ENCODE results near the gene EIF4E2.
A peak's percentile ranks its signal among the peaks of the same experiment; 100 is the strongest.

EIF4E2 gene

DNA sequence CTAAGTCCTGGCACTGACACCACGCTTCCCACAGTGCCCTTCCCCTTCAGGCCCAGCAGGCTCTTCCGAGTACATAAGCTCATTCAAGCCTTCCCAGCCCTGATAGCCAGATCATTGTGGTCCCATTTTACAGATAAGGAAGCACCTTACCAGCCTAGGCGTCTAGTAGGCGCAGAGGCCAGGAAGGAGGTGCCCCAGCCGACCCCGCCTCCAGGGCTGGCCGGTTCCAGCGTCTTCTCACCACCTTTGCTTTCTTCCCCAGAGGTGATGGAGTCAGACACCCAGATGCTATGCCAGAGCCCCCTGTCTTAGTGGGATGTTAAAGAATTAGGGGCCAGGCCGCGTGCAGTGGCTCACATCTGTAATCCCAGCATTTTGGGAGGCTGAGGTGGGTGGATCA is 54.0 kb downstream of the EIF4E2 start:
- no peak for DNase-seq

DNA sequence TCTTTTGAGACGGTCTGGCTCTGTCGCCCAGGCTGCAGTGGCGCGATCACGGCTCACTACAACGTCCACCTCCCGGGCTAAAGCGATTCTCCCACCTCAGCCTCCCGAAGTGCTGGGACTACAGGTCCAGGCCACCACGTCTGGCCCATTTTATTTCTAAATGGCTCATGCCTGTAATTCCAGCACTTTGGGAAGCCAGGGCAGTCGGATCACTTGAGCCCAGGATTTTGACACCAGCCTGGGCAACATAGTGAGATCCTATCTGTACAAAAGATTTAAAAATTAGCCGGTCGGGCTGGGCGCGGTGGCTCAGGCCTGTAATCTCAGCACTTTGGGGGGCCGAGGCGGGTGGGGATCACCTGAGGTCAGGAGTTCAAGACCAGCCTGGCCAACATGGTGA is 56.5 kb downstream of the EIF4E2 start:
- no peak for DNase-seq

DNA sequence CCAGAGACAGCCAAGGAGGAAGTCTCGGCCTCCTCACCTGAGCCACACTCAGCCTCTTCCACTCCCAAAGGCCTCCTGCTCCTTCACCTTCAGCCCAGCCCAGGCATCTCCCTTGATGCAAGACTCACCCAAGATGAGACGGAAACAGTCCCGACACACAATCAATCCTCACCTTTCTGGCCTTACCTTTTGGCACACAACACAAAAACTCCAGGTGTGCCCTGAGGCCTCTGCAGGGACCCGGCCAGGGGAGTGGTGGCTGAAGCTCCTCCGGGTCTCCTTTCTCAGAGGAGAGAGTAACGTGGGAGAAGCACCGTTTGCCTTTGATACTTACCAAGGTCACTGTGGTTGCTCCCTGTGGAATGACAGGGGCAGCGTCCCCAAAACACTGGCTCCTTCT is 59.1 kb downstream of the EIF4E2 start:
- DNase-seq, result no peak

DNA sequence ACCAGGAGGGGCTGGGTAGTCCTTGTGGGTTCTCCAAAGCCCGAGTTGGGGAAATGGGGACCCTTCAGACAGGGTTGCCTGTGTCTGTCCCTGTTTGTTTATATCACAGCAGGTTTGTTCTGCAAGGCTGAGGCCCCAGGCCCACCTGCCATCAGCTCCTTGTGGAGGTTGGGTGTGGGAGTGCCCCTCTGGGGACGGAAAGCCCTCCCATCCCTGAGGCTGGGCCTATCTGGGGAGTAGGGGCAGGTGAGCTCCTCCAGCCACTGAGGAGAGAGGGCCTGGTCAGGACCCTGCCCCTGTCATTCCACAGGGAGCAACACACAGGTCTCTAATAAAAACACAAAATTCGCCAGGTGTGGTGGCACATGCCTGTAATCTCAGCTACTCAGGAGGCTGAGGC is 59.6 kb downstream of the EIF4E2 start:
- no peak for DNase-seq

DNA sequence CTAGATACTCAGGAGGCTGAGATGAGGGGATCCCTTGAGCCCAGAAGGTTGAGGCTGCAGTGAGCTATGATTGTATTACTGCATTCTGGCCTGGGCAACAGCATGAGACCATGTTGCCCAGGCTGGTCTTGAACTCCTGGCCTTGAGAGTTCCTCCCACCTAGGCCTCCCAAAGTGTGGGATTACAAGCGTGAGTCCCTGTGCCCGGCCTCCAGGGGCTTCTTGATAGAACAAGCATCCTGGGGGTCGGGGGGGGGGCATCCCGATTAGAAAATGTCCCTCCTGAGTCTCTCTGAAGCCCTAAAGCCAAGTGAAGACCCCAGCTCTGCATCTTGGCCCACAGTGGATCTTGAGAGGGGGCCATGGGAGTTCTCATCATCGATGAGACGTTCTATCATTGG is 60.6 kb downstream of the EIF4E2 start:
- no peak for DNase-seq

DNA sequence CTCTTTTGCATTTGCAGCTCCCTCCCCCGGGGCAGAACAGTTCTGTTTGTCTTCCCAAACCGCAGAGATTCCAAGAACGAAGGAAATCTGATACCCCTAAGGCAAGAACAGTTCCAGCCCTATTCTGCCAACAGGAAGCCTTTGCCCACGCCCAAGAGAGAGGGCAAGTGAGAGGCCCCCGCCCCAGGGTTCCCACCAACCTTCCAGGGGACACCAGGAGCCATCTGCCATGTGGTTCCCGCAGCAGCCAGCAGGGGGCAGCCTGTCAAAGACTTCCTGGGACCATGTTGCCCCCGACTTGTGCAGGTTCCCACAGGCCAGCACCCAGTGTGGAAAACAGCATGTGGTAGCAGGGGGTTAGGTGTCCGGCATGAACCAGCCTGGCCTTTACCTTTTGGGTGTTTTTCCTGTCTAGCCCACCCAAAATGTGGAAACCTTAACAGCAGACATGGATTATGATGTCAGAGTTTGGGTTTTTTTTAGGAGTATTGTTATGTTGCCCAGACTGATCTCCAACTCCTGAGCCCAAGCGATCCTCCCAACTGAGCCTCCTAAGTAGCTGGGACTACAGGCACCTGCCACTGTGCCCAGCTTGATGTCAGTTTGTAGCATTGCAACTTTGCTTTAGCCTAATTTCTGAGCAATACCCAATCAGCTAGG is 61.2 kb downstream of the EIF4E2 start:
- DNase-seq, result peak; percentile 34 to 49

DNA sequence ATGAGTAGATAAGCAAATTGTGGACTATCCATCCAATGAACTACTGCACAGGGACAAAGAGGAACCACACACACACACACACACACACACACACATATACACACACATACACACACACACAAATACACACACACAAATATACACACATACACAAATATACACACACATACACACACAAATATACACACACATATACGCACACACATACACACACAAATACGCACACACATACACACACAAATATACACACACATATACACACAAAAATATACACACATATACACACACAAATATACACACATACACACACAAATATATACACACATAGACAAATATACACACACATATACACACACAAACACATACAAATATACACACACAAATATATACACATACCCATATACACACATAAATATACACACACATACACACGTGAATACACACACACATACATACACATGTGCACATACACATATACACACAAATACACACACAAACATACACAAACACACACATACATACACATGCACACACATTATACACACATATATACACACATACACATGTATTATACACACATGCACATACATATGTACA is 63.1 kb downstream of the EIF4E2 start:
- DNase-seq, result no peak

DNA sequence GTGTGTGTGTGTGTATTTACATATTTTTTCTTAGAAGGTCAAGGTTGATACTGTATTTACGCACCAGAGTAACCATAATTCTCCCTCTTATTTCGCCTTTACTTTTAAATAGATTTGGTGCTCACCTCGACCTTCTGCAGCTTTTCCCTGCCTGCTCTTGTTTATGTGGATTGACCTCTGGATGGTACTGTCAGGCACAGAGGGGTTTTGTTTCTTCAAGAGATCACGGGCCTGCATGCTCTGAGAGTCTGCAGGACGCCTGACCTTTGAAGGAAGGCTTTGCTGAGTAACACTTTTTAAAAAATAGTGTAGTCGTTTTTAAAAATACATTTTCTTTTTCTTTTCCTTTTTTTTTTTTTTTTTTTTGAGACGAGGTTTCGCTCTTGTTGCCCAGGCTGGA is 64.8 kb downstream of the EIF4E2 start:
- DNase-seq, result no peak

Data from inflammatory macrophage (primary cell).